ENCODE data around the gene WWC1.
"Not testable (repeated sequence)": the region's sequence is repeated elsewhere in the genome, so short reads cannot be mapped to it uniquely, and the experiment has no call there.

Gene WWC1

DNA sequence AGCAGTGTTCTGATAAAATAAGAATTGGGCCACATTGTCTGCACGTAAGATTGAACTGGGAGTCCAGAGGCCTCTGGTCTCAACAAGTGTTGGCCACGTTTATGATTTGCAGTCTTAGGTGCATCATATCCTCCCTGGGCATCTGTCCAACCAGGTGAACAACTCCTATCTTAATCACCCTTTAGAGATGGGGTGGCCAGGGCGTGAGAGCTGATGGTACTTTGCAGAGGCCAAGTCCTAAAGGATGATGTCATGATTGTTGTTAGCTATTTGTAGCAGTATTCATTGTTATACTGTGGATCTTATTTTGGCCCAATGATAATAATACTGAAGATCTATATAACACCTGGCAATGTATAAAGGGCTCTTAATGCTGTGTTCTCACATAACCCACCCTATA, 121.6 kb downstream of the WWC1 start:
- DNase-seq (ENCODE audit: low spot score): no peak

DNA sequence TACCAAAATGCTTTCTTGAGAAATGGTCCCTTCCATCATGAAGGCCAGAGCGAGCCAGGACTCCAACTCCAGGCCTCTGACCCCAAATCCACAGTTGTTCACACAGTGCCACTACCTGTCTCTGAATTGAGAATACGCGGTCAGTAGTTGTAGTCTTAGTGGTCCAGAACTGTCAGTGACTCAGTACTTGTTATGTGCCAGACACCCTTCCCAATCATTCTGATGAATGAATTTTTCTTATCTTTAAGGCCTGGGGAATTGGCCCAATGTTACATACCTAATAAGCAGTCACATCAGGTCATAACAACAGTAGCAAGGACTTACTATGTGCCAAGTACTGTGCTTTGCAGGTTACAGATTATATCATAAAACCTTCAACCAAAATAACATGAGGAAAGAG, 122.2 kb downstream of the WWC1 start:
- no peak for DNase-seq (ENCODE audit: low spot score)

DNA sequence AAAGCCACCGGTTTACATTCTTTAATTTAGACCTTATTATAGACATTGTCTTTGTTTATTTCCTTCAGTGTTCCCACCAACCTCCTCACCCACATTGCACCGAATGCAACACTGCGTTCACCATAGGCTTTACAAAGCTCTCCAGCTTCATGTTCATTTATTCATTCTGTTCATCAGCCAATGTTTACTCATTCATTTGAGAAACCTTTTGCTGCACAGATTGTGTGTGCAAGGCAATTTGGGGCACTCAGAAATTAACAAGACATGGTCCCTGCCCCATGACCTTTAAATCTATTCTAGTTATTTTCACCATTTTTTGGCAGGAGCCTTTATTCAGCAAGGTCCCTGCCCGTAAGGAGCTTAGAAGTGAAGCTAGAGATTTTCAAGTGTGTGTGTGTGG, 124.0 kb downstream of the WWC1 start:
- DNase-seq (ENCODE audit: low spot score): no peak

- DNase-seq (ENCODE audit: low spot score): no peak
These were observed 124.5 kb downstream of the WWC1 start for GRCh38 chr5:168415971-168416370.

DNA sequence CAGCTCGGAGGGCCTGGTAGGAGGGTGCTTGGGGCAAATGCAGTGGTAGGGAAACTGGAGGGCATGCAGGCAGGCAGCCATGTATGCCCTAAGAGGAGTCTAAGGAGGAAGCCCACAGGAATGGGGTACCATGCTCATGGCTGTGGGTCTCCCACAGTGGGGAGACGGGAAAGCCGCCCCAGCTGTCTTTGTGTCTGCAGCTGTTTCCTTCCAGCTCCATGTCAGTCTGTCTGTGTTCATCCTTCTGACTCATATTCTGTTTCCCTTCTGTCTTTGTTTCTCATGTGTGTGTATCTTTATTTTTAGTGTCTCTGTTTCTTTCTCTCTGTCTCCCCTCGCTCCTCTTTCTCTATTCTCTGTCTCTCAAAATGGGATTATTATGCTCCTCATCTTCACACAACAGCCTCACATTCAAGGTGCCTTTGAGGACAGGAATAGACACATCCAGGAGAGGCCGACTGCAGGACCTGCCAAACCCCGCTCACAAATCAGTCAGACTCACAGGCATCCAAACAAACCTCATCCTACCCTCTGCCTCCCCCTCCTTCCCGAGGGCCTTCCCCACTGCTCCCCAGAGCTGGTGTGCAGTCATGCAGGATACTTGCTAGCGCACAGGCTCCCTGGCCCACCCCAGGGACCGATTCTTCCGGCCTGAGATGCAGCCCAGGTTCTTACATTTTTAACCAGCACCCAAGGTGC, 126.4 kb downstream of the WWC1 start:
- no peak for DNase-seq (ENCODE audit: low spot score)

- no peak for DNase-seq (ENCODE audit: low spot score)
These were observed 129.0 kb downstream of the WWC1 start for GRCh38 chr5:168420461-168420860.

DNA sequence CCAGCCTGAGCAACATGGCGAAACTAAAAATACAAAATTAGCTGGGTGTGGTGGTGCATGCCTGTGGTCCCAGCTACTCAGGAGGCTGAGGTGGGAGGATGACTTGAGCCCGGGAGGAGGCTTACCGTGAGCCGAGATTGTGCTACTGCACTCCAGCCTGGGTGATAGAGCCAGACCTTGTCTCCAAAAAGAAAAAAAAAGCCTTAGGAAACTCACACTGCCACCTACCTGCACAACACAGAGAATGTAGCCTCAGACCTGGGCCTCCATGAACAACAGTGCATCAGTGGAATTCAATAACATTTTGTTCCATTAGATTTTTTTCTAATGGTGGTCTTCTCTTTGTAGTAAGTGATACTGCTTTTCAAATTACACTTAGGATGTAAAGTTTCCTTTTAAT, 131.0 kb downstream of the WWC1 start:
- DNase-seq (ENCODE audit: low spot score): no peak

- no peak for DNase-seq (ENCODE audit: low spot score)
These were observed 132.0 kb downstream of the WWC1 start for GRCh38 chr5:168423478-168423877.

GRCh38 chr5:168423971-168424370, 132.5 kb downstream of the WWC1 start:
- DNase-seq (ENCODE audit: low spot score): no peak

DNA sequence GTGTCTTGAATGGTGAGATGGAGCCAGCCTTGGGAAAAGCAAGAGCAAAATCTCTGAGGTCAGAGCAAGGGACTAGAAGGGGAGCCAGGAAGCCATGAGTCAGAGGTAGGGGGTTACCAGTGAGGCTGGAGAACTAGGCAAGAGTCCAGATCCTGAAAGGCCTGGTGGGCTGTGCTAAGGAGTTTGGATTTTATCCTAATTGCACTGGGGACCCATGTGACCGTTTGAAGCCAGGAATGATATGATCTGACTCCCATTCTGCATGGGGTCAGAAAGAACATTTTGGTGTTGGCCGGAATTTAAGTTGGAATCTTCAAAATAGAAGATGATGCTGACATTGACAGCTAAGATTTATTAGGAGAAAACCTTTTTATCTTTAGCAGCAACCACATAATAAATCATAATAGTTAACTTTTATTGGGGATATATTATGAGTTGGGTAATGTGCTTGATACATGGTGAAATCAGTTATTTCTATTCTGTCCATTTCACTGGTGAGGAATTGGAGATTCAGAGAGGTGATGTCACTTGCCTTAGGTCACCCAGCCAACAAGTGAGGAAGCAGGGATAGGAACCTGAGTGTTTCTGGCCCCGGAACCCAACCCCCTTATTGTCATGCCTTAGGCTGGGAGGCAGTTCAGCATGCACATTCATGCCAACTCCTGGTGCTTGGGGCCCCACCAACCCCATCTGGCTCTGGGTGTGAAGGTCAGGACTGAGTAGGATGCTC, 133.3 kb downstream of the WWC1 start:
- DNase-seq (ENCODE audit: low spot score): no peak

DNA sequence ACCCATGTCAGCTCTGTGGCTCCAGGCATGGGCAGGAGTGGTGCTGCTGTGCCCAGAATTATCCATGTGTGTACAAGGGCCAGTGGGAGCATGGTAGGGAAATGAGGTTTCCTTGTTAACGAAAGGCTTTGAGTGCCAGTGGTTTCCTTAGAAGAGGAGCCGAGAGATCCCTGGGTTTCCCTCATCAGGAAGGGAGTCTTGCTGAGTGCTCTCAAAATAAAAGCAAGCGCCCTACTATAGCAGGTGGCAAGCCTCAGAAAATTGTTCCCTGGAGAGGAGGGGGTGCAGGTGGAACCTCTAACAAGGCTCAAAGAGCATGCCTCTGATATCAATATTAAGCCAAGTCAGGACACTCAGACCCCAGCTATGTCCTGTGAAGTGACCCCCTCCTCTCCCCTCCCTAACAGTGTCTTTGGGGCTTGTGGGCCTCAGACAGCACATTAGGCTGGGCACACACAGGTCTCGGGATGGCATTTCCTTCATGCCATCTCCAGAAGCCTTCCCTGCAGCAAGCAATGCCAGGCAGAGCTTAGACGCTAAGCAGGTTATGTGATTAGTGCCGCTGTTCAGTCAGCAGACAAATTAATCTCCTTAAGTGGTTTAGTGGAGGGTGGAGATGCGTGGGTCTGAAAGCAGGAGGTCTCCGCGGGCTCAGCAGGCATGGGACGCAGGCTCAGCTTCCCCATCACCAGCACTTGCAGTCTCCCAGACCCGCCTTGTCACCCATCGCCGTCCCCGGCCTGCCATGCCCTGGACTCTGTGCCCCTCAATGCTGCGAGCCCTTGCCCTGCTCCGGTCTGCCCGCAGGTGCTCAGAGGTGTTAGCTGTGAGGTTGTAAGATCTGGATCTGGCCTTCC, 134.8 kb downstream of the WWC1 start:
- DNase-seq (ENCODE audit: low spot score): no peak

DNA sequence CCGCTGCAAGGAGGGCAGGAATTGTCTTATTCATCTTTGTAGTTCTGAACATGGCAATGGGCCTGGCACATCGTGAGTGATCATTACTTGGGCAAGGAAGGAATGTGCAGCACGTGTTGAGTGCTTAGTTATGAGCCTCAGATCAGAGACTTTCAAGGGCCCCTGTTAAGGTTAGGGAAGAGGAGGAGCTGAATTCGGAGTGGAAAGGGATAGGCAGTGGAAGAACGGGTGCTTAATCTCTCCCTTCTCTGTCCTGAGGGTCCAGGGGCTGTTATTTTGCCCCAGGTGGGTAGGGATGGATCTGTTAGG, 135.4 kb downstream of the WWC1 start:
- DNase-seq (ENCODE audit: low spot score): no peak

DNA sequence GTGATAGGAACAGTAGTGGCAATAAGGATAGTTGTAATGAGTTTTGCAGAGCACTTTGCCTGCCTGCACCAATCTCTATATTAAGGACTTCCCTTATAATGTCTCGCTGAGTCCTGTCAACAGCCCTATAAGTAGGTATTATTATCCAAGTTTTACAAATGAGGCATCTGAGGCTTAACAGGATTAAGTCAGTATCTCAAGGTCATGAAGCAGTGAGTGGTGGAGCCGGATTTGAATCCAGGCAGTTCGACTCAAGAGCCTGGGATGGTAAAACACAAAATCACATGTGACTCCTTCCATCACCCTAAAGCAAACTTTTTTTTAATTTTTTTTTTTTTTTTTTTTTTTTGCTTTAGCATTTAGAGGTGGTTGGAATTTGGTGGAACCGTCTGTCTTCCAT, 135.8 kb downstream of the WWC1 start:
- no peak for DNase-seq (ENCODE audit: low spot score)

DNA sequence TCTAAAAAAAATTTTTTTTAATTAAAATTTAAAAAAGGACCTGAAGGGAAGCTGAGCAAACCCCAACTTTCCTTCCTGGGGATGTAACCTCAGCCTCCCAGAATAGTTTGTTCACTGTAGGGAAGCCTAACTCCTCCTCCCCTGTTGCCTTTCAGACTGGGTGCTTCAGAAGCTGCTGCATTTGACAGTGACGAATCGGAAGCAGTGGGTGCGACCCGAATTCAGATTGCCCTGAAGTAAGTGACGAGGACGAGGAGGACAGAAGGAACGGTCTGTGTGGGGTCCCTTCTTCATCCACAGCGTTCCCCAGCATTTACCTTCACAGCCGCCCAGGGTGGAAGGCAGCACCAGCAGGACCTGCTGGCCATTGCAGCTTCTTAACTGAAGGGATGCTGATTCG, 137.1 kb downstream of the WWC1 start:
- no peak for DNase-seq (ENCODE audit: low spot score)

DNA sequence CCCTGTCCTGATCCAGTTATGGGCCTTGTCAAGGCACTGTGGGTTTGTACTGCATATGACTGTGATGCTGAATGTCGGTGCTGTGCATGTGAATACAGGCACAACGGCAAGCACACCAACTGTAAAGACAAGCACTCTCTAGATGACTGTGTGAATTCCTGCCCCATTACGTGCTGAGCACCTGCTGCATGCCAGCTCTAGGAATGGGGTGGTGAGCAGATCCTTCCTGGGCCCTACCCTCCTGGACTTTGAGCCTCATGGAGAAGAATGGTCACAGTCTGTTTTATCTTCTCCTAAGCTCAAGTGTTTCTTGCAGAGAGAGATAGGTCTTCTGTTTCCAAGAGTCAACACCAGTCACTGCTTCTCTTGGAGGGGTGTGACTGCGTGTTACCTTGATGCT, 138.9 kb downstream of the WWC1 start:
- DNase-seq (ENCODE audit: low spot score): no peak

GRCh38 chr5:168432903-168433302, 141.5 kb downstream of the WWC1 start:
- DNase-seq (ENCODE audit: low spot score): no peak

DNA sequence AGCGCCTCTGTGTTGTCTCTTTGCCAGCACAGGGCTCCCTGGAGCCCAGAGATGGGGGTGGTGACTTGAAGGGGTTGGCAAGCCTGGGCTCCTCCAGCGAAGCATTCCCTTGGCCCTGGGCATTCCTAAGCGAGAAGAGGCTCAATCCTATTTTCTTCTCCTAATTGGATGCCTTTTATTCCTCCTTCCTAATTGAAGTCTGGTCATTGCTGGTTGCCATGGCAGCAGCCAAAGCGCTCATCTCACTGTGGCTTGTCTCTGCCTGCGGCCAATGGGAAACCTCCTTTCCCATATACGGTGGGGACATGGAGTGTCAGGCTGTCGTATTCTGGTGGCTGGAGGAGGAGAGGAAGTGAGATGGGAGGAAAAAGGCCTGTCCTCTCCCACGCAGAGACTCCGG, 142.6 kb downstream of the WWC1 start:
- peak; percentile 54 for DNase-seq (ENCODE audit: low spot score)

GRCh38 chr5:168434746-168435321, 143.4 kb downstream of the WWC1 start:
- DNase-seq (ENCODE audit: low spot score): no peak

- DNase-seq (ENCODE audit: low spot score): not testable (repeated sequence)
These were observed 143.9 kb downstream of the WWC1 start for GRCh38 chr5:168435340-168435739.

DNA sequence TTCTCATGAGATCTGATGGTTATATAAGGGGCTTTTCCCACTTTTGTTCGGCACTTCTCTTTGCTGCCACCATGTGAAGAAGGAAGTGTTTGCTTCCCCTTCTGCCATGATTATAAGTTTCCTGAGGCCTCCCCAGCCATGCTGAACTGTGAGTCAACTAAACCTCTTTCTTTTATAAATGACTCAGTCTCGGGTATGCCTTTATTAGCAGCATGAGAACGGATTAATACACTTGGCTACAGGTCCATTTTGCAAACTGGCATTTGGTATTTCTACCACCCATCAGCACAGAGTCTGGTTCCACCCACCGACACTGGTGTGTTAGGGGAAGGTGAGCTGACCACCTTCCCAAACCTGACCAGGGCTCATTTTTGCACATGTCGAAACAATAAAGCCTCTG, 146.9 kb downstream of the WWC1 start:
- no peak for DNase-seq (ENCODE audit: low spot score)

GRCh38 chr5:168443533-168443932, 152.1 kb downstream of the WWC1 start:
- no peak for DNase-seq (ENCODE audit: low spot score)

DNA sequence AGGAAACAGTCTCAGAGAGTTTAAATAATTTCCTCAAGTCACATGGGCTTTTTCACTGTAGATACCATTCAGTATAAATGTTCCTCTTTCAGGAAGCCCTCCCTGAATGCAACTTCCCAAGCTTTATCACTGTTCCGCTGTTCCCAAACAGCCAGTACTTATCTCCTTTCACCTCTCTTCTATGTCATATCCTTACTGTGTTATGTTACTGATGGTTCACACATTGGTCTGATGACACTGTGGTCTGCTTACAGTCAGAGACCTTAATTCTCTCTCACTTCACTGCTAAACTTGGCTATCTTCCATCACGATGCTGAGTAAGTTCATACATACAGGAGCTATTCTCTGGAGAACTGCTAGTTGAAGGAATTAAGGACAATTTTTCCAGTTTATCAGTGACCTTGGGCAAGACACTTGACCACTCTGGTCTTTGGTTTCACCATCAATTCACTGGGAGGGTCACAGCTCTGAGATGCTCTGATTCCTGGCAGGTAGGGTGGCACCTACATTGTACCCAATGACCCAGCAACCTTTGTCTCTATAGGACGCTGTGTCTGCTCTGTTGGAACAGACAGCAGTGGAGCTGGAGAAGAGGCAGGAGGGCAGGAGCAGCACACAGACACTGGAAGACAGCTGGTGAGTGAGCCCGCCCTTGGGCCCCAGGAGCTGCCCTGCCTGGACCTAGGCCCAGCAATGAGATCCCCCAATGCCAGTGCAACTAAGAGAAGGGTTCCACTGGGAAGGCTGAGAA, 152.7 kb downstream of the WWC1 start:
- DNase-seq (ENCODE audit: low spot score): no peak

Data from globus pallidus (tissue), 1 donor.